ENCODE results near the gene TIAM1.

TIAM1 gene

GRCh38 chr21:31218830-31219608 is 125.0 kb downstream of the TIAM1 start:
- in situ Hi-C loops (cut with MboI; ENCODE audit: low sequenced_read_pairs), result loop anchor here (25.0 kb wide), 1 partner anchor 368 kb away; no protein-coding TSS in a partner anchor

- in situ Hi-C loops (cut with MboI; ENCODE audit: low sequenced_read_pairs), result loop anchor here (25.0 kb wide), 1 partner anchor 371 kb away; no protein-coding TSS in a partner anchor
These were observed 127.9 kb downstream of the TIAM1 start for GRCh38 chr21:31216206-31216605.

- in situ Hi-C loops (cut with MboI; ENCODE audit: low sequenced_read_pairs), result loop anchor here (25.0 kb wide), 1 partner anchor 374 kb away; no protein-coding TSS in a partner anchor
These were observed 130.3 kb downstream of the TIAM1 start for GRCh38 chr21:31213787-31214186.

- in situ Hi-C loops (cut with MboI; ENCODE audit: low sequenced_read_pairs), result loop anchor here (25.0 kb wide), 1 partner anchor 375 kb away; no protein-coding TSS in a partner anchor
These were observed 132.2 kb downstream of the TIAM1 start for GRCh38 chr21:31211836-31212235.

GRCh38 chr21:31205412-31205811 is 138.6 kb downstream of the TIAM1 start:
- in situ Hi-C loops (cut with MboI; ENCODE audit: low sequenced_read_pairs), result loop anchor here (25.0 kb wide), 1 partner anchor 382 kb away; no protein-coding TSS in a partner anchor

DNA sequence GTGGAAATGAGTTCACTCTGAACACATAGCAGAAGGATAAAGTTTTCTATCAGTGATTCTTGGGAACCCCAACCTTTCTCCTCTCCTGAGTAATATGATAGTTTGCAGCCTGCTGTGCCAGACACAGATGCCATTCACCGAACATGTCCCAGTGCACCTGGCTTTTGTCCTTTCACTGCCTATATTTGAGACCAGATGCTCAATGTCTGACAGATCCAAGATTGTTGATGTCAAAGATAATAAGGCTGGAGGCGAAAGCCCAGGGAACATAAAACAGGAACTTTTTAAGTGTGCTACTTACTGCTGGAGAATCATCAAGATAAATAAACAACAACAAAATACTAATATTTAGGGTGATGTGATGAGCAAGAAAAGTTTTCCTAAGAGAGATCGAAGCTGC is 139.3 kb downstream of the TIAM1 start:
- in situ Hi-C loops (cut with MboI; ENCODE audit: low sequenced_read_pairs), result loop anchor here (25.0 kb wide), 1 partner anchor 382 kb away; no protein-coding TSS in a partner anchor

DNA sequence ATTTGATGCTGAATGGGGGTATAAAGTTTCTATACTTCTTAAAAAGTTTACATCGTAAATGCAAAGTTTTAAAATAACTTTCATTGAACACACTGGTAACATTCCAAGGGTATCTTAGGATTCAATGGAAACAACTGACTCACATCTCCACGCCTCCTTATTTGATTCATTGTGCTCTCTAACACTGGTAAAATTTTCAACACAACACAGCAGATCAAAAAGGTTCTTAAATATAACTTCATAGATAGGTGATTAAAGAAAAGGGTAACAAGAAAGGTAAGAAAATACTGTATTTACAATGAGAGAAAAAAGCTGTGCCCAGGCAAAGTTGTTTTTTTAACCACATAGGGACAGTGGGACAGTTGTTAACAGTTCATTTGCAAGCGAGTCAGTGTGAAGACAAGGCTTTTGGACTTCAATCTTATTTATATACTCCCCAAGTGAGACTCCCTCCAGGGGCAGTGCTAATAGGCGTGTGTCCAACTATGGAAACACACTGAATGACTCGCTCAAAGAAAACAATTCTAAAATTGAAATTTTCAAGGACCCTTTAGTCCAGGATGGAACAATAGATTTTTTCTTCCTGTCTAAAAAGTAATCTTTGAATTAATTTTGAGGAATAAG is 140.5 kb downstream of the TIAM1 start:
- in situ Hi-C loops (cut with MboI; ENCODE audit: low sequenced_read_pairs), result loop anchor here (25.0 kb wide), 1 partner anchor 384 kb away; no protein-coding TSS in a partner anchor

- in situ Hi-C loops (cut with MboI; ENCODE audit: low sequenced_read_pairs), result loop anchor here (25.0 kb wide), 1 partner anchor 386 kb away; no protein-coding TSS in a partner anchor
These were observed 142.5 kb downstream of the TIAM1 start for GRCh38 chr21:31201548-31201947.

- in situ Hi-C loops (cut with MboI; ENCODE audit: low sequenced_read_pairs), result loop anchor here (25.0 kb wide), 1 partner anchor 386 kb away; no protein-coding TSS in a partner anchor
These were observed 142.9 kb downstream of the TIAM1 start for GRCh38 chr21:31201144-31201543.

DNA sequence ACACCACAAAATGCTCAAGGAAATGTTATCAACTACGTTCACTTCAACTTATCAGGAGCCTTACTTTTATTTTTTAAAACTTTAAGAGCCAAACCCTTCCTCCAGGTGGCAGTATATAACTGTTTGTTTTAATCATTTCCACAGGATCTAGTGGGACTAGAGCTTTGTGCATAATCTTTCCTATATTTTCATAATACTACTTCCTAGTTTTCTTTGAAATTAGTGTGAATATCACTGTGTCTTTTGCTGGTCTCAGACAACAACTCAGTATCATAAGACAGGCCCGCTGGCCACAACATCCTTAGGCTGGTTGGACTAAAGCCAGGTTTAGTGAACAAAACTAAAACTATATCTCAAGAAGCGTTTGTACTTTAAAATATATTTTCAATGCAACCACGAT is 145.5 kb downstream of the TIAM1 start:
- in situ Hi-C loops (cut with MboI; ENCODE audit: low sequenced_read_pairs), result no loop called here

GRCh38 chr21:31196724-31197123 is 147.3 kb downstream of the TIAM1 start:
- in situ Hi-C loops (cut with MboI; ENCODE audit: low sequenced_read_pairs), result no loop called here

GRCh38 chr21:31195334-31196015 is 148.6 kb downstream of the TIAM1 start:
- in situ Hi-C loops (cut with MboI; ENCODE audit: low sequenced_read_pairs), result no loop called here

GRCh38 chr21:31194510-31195293 is 149.4 kb downstream of the TIAM1 start:
- in situ Hi-C loops (cut with MboI; ENCODE audit: low sequenced_read_pairs), result no loop called here

DNA sequence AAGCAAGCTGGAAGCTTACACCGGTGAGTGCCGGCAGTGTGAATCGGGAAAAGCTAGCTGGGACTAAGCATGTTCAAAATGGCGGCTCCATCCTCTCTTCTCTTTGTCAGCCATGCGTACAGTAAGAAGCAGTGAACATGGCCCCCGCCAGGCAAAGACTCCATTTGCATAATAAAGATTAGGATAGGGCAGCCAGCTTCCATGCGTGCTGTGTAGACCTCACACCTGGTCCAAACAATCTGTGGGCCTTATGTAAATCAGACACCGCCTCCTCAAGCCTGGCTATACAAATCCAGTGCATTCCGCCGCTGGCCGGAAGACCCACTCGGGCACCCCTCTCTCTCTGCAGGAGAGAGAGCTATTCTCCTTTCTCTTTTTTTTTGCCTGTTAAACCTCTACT is 150.3 kb downstream of the TIAM1 start:
- in situ Hi-C loops (cut with MboI; ENCODE audit: low sequenced_read_pairs), result no loop called here

DNA sequence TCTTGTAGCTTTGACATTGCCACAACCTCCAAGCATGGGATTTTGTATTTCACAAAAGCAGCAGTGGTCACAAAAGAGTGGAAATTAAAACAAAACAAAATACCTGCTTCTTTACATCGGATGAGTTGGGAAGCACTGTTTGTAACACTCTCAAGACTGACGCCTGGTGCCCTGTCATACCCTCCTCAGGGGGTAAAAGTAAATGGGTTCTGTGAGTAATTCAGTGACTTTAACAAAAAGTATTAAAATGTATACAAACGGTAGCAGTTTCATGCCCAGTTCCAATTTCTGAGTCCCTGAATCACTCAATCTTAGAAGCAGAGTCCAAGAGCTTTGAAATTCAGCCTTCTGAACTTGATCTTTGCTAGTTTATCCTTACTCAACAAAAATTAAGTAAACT is 152.5 kb downstream of the TIAM1 start:
- in situ Hi-C loops (cut with MboI; ENCODE audit: low sequenced_read_pairs), result no loop called here

- in situ Hi-C loops (cut with MboI; ENCODE audit: low sequenced_read_pairs), result no loop called here
These were observed 153.5 kb downstream of the TIAM1 start for GRCh38 chr21:31190516-31190915.

DNA sequence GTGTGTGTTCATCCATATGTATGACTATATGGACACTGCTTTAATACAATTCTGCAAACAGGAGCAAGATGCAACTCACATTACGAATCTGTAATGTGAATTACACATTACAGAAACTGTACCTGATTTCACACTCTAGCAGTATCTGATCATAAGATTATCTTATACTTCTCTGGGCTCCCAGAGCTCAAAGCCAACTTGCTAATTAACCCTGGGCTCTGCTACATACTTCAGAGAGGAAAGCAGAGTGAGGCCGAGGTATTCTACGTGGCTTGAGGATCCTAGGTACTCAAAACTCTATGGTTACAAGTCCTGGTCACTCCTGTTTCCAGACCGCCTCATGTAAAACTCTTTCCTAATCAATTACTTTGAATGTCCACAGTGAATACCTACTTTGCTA is 156.6 kb downstream of the TIAM1 start:
- in situ Hi-C loops (cut with MboI; ENCODE audit: low sequenced_read_pairs), result no loop called here

DNA sequence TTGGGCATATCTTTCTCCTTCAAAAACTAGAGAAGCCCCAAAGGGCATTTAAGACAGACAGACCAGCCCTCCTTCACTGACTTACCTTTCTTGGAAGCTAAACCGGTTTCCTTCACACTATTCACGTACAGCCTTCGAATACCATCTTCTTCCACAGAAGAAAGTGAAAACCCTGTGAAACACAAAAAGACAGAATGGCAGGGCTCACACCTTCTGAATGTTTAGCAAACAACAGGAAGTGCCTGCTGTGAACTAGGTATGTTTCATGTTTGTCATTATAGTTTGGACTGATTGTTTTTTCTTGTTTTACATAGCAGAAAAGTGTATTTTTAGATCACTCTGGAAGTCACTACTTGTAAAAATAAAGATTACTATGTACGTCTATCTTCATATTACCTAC is 157.1 kb downstream of the TIAM1 start:
- in situ Hi-C loops (cut with MboI; ENCODE audit: low sequenced_read_pairs), result no loop called here

GRCh38 chr21:31185663-31186062 is 158.4 kb downstream of the TIAM1 start:
- in situ Hi-C loops (cut with MboI; ENCODE audit: low sequenced_read_pairs), result no loop called here

GRCh38 chr21:31184876-31185275 is 159.2 kb downstream of the TIAM1 start:
- in situ Hi-C loops (cut with MboI; ENCODE audit: low sequenced_read_pairs), result no loop called here

Data from hTERT RPE-1 (cell line).